HEK293 (cell line): ENCODE results near the gene BLACAT1.
A peak's percentile ranks its signal among the peaks of the same experiment; 100 is the strongest.

Experiments
- ELK4 ChIP-seq: IDR thresholded peaks from 2 replicates; pipeline ENCODE4 v1.6.1; 2011; ENCODE audit warnings: mild to moderate bottlenecking, low read depth, low read length, borderline replicate concordance
- FEZF1 ChIP-seq: fragments of 450-650 bp; formaldehyde crosslinking; IDR thresholded peaks from 2 replicates; pipeline ENCODE4 v1.5.1; 2016; ENCODE audit warnings: missing biosample characterization, missing genetic modification characterization
- GLI4 ChIP-seq: fragments of 450-650 bp; formaldehyde crosslinking; IDR thresholded peaks from 2 replicates; pipeline ENCODE4 v1.5.1; 2016; ENCODE audit warnings: missing biosample characterization, missing genetic modification characterization
- HIC1 ChIP-seq: fragments of 450-650 bp; formaldehyde crosslinking; IDR thresholded peaks from 2 replicates; pipeline ENCODE4 v1.5.1; 2016; ENCODE audit warnings: missing biosample characterization, missing genetic modification characterization
- KLF16 ChIP-seq: fragments of 450-650 bp; formaldehyde crosslinking; IDR thresholded peaks from 2 replicates; pipeline ENCODE4 v1.5.1; 2017; ENCODE audit warnings: missing biosample characterization, missing genetic modification characterization
- KLF8 ChIP-seq: fragments of 450-650 bp; formaldehyde crosslinking; IDR thresholded peaks from 2 replicates; pipeline ENCODE4 v1.5.1; 2016; ENCODE audit warnings: missing biosample characterization, missing genetic modification characterization
- PATZ1 ChIP-seq: fragments of 450-650 bp; formaldehyde crosslinking; IDR thresholded peaks from 2 replicates; pipeline ENCODE4 v1.5.1; 2016; ENCODE audit warnings: missing biosample characterization, missing genetic modification characterization
- PRDM10 ChIP-seq: fragments of 450-650 bp; formaldehyde crosslinking; IDR thresholded peaks from 2 replicates; pipeline ENCODE4 v1.5.1; 2016; ENCODE audit warnings: missing biosample characterization, missing genetic modification characterization
- RBAK ChIP-seq: fragments of 450-650 bp; formaldehyde crosslinking; IDR thresholded peaks from 2 replicates; pipeline ENCODE4 v1.5.1; 2016; ENCODE audit warnings: missing biosample characterization, missing genetic modification characterization
- SP2 ChIP-seq: fragments of 450-650 bp; formaldehyde crosslinking; IDR thresholded peaks from 2 replicates; pipeline ENCODE4 v1.5.1; 2016; ENCODE audit warnings: missing biosample characterization, missing genetic modification characterization
- WT1 ChIP-seq: fragments of 450-650 bp; formaldehyde crosslinking; IDR thresholded peaks from 2 replicates; pipeline ENCODE4 v1.5.1; 2016; ENCODE audit warnings: missing biosample characterization, missing genetic modification characterization
- ZBTB20 ChIP-seq: fragments of 450-650 bp; formaldehyde crosslinking; IDR thresholded peaks from 2 replicates; pipeline ENCODE4 v1.5.1; 2016; ENCODE audit warnings: missing biosample characterization, missing genetic modification characterization
- ZBTB21 ChIP-seq: fragments of 450-650 bp; formaldehyde crosslinking; IDR thresholded peaks from 2 replicates; pipeline ENCODE4 v1.5.1; 2017; ENCODE audit warnings: missing biosample characterization, missing genetic modification characterization
- ZBTB26 ChIP-seq: fragments of 450-650 bp; formaldehyde crosslinking; optimal IDR thresholded peaks from 2 replicates; pipeline ENCODE3; 2016; ENCODE audit warnings: missing biosample characterization, mild to moderate bottlenecking, missing genetic modification characterization
- ZBTB7A ChIP-seq: fragments of 450-650 bp; formaldehyde crosslinking; IDR thresholded peaks from 2 replicates; pipeline ENCODE4 v1.5.1; 2016; ENCODE audit warnings: low read depth, missing biosample characterization, missing genetic modification characterization
- ZEB2 ChIP-seq: fragments of 450-650 bp; formaldehyde crosslinking; IDR thresholded peaks from 2 replicates; pipeline ENCODE4 v1.5.1; 2016; ENCODE audit warnings: missing biosample characterization, missing genetic modification characterization
- ZFP69B ChIP-seq: fragments of 450-650 bp; formaldehyde crosslinking; IDR thresholded peaks from 2 replicates; pipeline ENCODE4 v1.5.1; 2016; ENCODE audit warnings: missing biosample characterization, missing genetic modification characterization
- ZNF114 ChIP-seq: fragments of 450-650 bp; formaldehyde crosslinking; IDR thresholded peaks from 2 replicates; pipeline ENCODE4 v1.5.0; 2017; ENCODE audit warnings: missing biosample characterization, missing genetic modification characterization
- ZNF16 ChIP-seq: fragments of 450-650 bp; formaldehyde crosslinking; IDR thresholded peaks from 2 replicates; pipeline ENCODE4 v1.5.1; 2016; ENCODE audit warnings: low read depth, missing biosample characterization, missing genetic modification characterization
- ZNF23 ChIP-seq: fragments of 450-650 bp; formaldehyde crosslinking; IDR thresholded peaks from 2 replicates; pipeline ENCODE4 v1.5.1; 2016; ENCODE audit warnings: missing biosample characterization, missing genetic modification characterization, borderline replicate concordance
- ZNF24 ChIP-seq: fragments of 450-650 bp; formaldehyde crosslinking; IDR thresholded peaks from 2 replicates; pipeline ENCODE4 v1.5.1; 2016; ENCODE audit warnings: missing biosample characterization, missing genetic modification characterization
- ZNF335 ChIP-seq: fragments of 450-650 bp; formaldehyde crosslinking; conservative IDR thresholded peaks from 2 replicates; pipeline ENCODE4 v1.5.1; 2016; ENCODE audit warnings: missing biosample characterization, missing genetic modification characterization
- ZNF394 ChIP-seq: fragments of 450-650 bp; formaldehyde crosslinking; IDR thresholded peaks from 2 replicates; pipeline ENCODE4 v1.5.1; 2016; ENCODE audit warnings: missing biosample characterization, missing genetic modification characterization, mild to moderate bottlenecking, moderate library complexity, borderline replicate concordance
- ZNF600 ChIP-seq: fragments of 450-650 bp; formaldehyde crosslinking; IDR thresholded peaks from 2 replicates; pipeline ENCODE4 v1.5.1; 2016; ENCODE audit warnings: missing biosample characterization, missing genetic modification characterization
- ZNF692 ChIP-seq: fragments of 450-650 bp; formaldehyde crosslinking; IDR thresholded peaks from 2 replicates; pipeline ENCODE4 v1.5.1; 2016; ENCODE audit warnings: missing biosample characterization, missing genetic modification characterization
- ZNF747 ChIP-seq: fragments of 450-650 bp; formaldehyde crosslinking; IDR thresholded peaks from 2 replicates; pipeline ENCODE4 v1.5.1; 2016; ENCODE audit warnings: missing biosample characterization, missing genetic modification characterization
- ZNF792 ChIP-seq: fragments of 450-650 bp; formaldehyde crosslinking; IDR thresholded peaks from 2 replicates; pipeline ENCODE4 v1.5.1; 2016; ENCODE audit warnings: missing biosample characterization, missing genetic modification characterization

Gene BLACAT1

GRCh38 chr1:205504311-205505075 is 48.6 kb upstream of the BLACAT1 start, which contains the start of gene CDK18 (continued):
- 0 out of 2 replicates have a peak, but pooled peaks have one; percentile 23 for TF ChIP-seq FEZF1 (tag by site-specific recombination)
- TF ChIP-seq ZBTB21 (tag by site-specific recombination), result no peak
- TF ChIP-seq ZNF747 (tag by site-specific recombination), result no peak
- TF ChIP-seq HIC1 (tag by site-specific recombination), result peak; percentile 19; the same call in 1 of the 2 replicates
- peak; percentile 15; the same call in 1 of the 2 replicates for TF ChIP-seq GLI4 (tag by site-specific recombination)
- no peak for TF ChIP-seq ZNF23
- peak; percentile 88 for TF ChIP-seq PRDM10 (tag by site-specific recombination)
- TF ChIP-seq PATZ1, result peak; percentile 96
- no peak for TF ChIP-seq ZNF792 (tag by site-specific recombination)
- no peak for TF ChIP-seq ZNF114 (tag by site-specific recombination)
- peak; percentile 41; the same call in 1 of the 2 replicates for TF ChIP-seq ZBTB7A
- peak; percentile 92 for TF ChIP-seq WT1 (tag by site-specific recombination)
- TF ChIP-seq ZNF24 (tag by site-specific recombination), result peak; percentile 62; the same call in 1 of the 2 replicates
- TF ChIP-seq ZNF335 (tag by site-specific recombination), result no peak
- peak; percentile 25; the same call in 1 of the 2 replicates for TF ChIP-seq ZNF394
- peak; percentile 69; the same call in 1 of the 2 replicates for TF ChIP-seq ZNF692
- peak; percentile 83 for TF ChIP-seq ZBTB26
- peak; percentile 75 for TF ChIP-seq SP2 (tag by site-specific recombination)
- TF ChIP-seq ZEB2, result peak; percentile 72; the same call in 1 of the 2 replicates
- TF ChIP-seq ZBTB20 (tag by site-specific recombination), result peak; percentile 73
- TF ChIP-seq RBAK (tag by site-specific recombination), result no peak
- TF ChIP-seq KLF8 (tag by site-specific recombination), result peak; percentile 20; the same call in 1 of the 2 replicates
- peak; percentile 14; the same call in 1 of the 2 replicates for TF ChIP-seq ZFP69B
- TF ChIP-seq KLF16 (tag by site-specific recombination), result peak; percentile 55; the same call in 1 of the 2 replicates
- no peak for TF ChIP-seq ELK4
- peak; percentile 87 for TF ChIP-seq ZNF600 (tag by site-specific recombination)
- no peak for TF ChIP-seq ZNF16
